Measurements from ENCODE around the gene DPYSL3. TPM values are rescaled to one million over a fixed set of nuclear protein-coding genes. Genes with fewer than 3 reads are reported as not detected.
A peak's percentile ranks its signal among the peaks of the same experiment; 100 is the strongest.

DPYSL3 gene
- total and polyA plus RNA-seq, 2 experiments from 2014 or later, result 9.2 to 42.8 TPM

DNA sequence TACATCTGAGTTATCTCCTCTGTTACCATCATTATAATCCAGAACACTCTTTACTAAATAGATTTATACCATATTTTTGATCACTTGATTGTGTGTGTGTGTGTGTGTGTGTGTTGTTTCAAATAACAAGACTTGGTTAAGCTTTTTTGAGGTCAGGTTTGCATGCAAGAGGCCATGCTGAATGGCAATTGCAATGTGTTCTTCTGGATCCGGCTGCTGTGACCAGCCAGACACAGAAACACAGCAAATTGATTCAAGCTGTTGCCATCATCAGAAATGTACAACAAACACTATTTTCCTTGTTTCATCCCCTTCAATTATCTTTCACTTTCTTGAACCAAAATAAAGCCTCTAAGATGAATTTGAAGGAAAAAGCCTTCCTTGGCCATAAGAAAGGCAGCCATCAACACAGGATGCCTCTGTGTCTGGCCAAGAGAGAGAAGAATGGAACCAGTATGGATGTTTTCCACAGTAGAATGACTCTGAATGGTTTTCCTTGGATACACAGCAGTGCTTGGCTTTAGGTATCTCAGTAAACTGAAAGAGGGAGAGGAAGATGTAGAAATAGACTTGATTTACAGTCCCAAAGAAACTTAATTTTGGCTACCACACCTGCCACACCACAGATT, 53.9 kb downstream of the DPYSL3 start:
- no peak for TF ChIP-seq EZH2phosphoT487 (IDR thresholded peaks at IDR 0.05; ENCODE audit: insufficient read depth, low read depth)
- no peak for TF ChIP-seq EZH2 (IDR thresholded peaks at IDR 0.05; ENCODE audit: insufficient read depth, poor library complexity, severe bottlenecking)
- Histone ChIP-seq H3K27ac (peak overlapping the region; percentile 65), H3K4me3 (peak overlapping the region; percentile 82), H3K27me3 (replicated peaks; ENCODE audit: insufficient read depth) (no peaks in the 10 kb centered on the region), H4K20me1 (ENCODE audit: insufficient read depth) (no peaks in the 10 kb centered on the region), H3F3A (ENCODE audit: insufficient read depth) (peaks cover 11% of the 10 kb centered on the region), H3K9ac (peak overlapping the region; percentile 91), H2AFZ (peak overlapping the region; percentile 82; the same call in 1 of the 2 replicates), H3K9me2 (ENCODE audit: insufficient read depth) (no peaks in the 10 kb centered on the region), H3K4me1 (ENCODE audit: insufficient read depth) (peaks cover 30% of the 10 kb centered on the region), H3K4me2 (ENCODE audit: unreplicated experiment) (peak overlapping the region; percentile 78), H3K9me3 (ENCODE audit: low read depth) (no peaks in the 10 kb centered on the region), H3K36me3 (ENCODE audit: low read depth) (no peaks in the 10 kb centered on the region), H3K79me2 (ENCODE audit: insufficient read depth) (peaks cover 20% of the 10 kb centered on the region; the same call in 1 of the 2 replicates)
- WGBS, 2 experiments (ENCODE audit: low coverage in 1 of 2, low lambda C conversion rate in 2 of 2, missing lambda C conversion rate in 2 of 2), result 22 to 30% methylated on average over 1 of the region's 1 CpG
- in situ Hi-C loops (cut with MboI), result no loop called here
- peak; percentile 30 for DNase-seq

DNA sequence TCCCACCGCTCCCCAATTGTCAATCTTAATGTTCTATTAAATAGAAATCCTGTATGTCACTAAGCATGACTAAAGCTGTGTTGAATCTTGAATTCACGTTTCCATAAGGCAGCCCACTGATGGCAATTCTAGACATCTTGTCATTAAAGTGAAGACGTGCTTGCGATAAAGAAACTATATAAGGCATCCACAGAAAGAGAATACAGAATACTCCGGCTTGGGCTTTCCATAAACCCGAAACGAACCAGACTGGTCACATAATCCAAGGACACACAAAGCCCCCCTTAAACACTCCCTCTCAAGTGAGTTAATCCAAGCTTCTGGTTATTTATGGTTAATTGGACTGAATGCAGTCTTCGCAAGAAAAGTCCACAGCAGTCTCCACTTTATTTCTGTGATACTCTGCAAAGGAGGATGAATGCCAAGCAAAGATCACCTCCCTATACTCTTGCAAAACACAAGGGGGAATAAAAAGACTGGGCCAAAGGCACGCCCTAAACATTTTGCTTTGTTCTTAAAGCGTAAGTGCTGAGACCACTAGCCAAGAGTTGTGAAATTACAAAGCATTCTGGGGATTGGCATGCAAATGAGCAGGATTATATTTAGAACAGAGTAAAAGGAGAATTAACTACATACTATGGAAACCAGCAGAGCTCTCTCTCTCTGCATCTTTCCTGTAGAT, 54.7 kb downstream of the DPYSL3 start:
- H3K79me2 ChIP-seq (ENCODE audit: insufficient read depth), result peaks cover 24% of the 10 kb centered on the region
- no peaks in the 10 kb centered on the region for H3K9me2 ChIP-seq (ENCODE audit: insufficient read depth)
- WGBS, 2 experiments (ENCODE audit: low coverage in 1 of 2, low lambda C conversion rate in 2 of 2, missing lambda C conversion rate in 2 of 2), result 7% methylated on average over 10 of the region's 10 CpGs
- peak overlapping the region; percentile 78 for H3K4me2 ChIP-seq (ENCODE audit: unreplicated experiment)
- DNase-seq, result peak; percentile 86
- peaks cover 30% of the 10 kb centered on the region for H3K4me1 ChIP-seq (ENCODE audit: insufficient read depth)
- peak overlapping the region; percentile 82 for H2AFZ ChIP-seq
- H3K9me3 ChIP-seq (ENCODE audit: low read depth), result no peaks in the 10 kb centered on the region
- no peaks in the 10 kb centered on the region for H4K20me1 ChIP-seq (ENCODE audit: insufficient read depth)
- H3K4me3 ChIP-seq, result peak overlapping the region; percentile 82
- in situ Hi-C loops (cut with MboI), result loop anchor here (5.0 kb wide), 1 partner anchor 102 kb away; no protein-coding TSS in a partner anchor
- H3K36me3 ChIP-seq (ENCODE audit: low read depth), result no peaks in the 10 kb centered on the region
- H3K27me3 ChIP-seq (replicated peaks; ENCODE audit: insufficient read depth), result no peaks in the 10 kb centered on the region
- TF ChIP-seq EZH2 (IDR thresholded peaks at IDR 0.05; ENCODE audit: insufficient read depth, poor library complexity, severe bottlenecking) (no peak), EZH2phosphoT487 (IDR thresholded peaks at IDR 0.05; ENCODE audit: insufficient read depth, low read depth) (no peak)
- peak overlapping the region; percentile 65 for H3K27ac ChIP-seq
- peak overlapping the region; percentile 91 for H3K9ac ChIP-seq
- H3F3A ChIP-seq (ENCODE audit: insufficient read depth), result peaks cover 11% of the 10 kb centered on the region

- in situ Hi-C loops (cut with MboI), result loop anchor here (5.0 kb wide), 1 partner anchor 103 kb away; no protein-coding TSS in a partner anchor
- 0 to 1% methylated on average over 47 to 54 of the region's 54 CpGs for WGBS, 2 experiments (ENCODE audit: low coverage in 1 of 2, low lambda C conversion rate in 2 of 2, missing lambda C conversion rate in 2 of 2)
- H4K20me1 ChIP-seq (ENCODE audit: insufficient read depth), result no peaks in the 10 kb centered on the region
- TF ChIP-seq EZH2phosphoT487 (IDR thresholded peaks at IDR 0.05; ENCODE audit: insufficient read depth, low read depth) (no peak), EZH2 (IDR thresholded peaks at IDR 0.05; ENCODE audit: insufficient read depth, poor library complexity, severe bottlenecking) (no peak)
- H3K9ac ChIP-seq, result peak overlapping the region; percentile 91
- H3K4me1 ChIP-seq (ENCODE audit: insufficient read depth), result peaks cover 23% of the 10 kb centered on the region
- H3K27me3 ChIP-seq (replicated peaks; ENCODE audit: insufficient read depth), result no peaks in the 10 kb centered on the region
- peaks cover 11% of the 10 kb centered on the region for H3F3A ChIP-seq (ENCODE audit: insufficient read depth)
- no peaks in the 10 kb centered on the region for H3K9me2 ChIP-seq (ENCODE audit: insufficient read depth)
- no peaks in the 10 kb centered on the region for H3K36me3 ChIP-seq (ENCODE audit: low read depth)
- H3K79me2 ChIP-seq (ENCODE audit: insufficient read depth), result peaks cover 33% of the 10 kb centered on the region
- no peaks in the 10 kb centered on the region for H3K9me3 ChIP-seq (ENCODE audit: low read depth)
- H3K4me2 ChIP-seq (ENCODE audit: unreplicated experiment), result peak overlapping the region; percentile 78
- H2AFZ ChIP-seq, result peak overlapping the region; percentile 82
- peak overlapping the region; percentile 65 for H3K27ac ChIP-seq
- peak overlapping the region; percentile 82 for H3K4me3 ChIP-seq
- peak; percentile 94 for DNase-seq
Observed at GRCh38 chr5:147453875-147454814, 55.7 kb downstream of the DPYSL3 start.
